Measurements from ENCODE around the gene KYAT1. TPM values are rescaled to one million over a fixed set of nuclear protein-coding genes. Genes with fewer than 3 reads are reported as not detected.
"Not testable (repeated sequence)": the region's sequence is repeated elsewhere in the genome, so short reads cannot be mapped to it uniquely, and the experiment has no call there.

The KYAT1 gene
- total and polyA plus RNA-seq, 2 of the 8 experiments (the other 6 are each of a cell fraction or from before 2014, with no cell fraction given): 30.4 to 42.2 TPM

DNA sequence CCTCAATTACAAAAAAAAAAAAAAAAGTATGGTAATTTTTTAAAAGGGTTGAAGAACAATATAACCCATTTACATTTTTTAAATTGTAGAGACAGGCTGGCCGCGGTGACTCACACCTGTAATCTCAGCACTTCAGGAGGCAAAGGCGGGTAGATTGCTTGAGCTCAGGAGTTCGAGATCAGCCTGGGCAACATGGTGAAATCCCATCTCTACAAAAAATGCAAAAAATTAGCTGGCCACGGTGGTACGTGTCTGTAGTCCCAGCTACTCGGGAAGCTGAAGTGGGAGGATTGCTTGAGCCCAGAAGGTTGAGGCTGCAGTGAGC, 10.8 kb downstream of the KYAT1 start:
- H4K5ac ChIP-seq (ENCODE audit: insufficient read length, low read depth, low read length); H4K8ac ChIP-seq (ENCODE audit: extremely low read depth, insufficient read depth, low read length); H3K4me3 ChIP-seq (ENCODE audit: extremely low read depth in 1 of 4, insufficient read depth in 2 of 4, low read depth in 3 of 4, low read length in 4 of 4); H3K56ac ChIP-seq (replicated peaks; ENCODE audit: insufficient read length, low read depth, low read length); H2BK15ac ChIP-seq (ENCODE audit: low read length); H2BK20ac ChIP-seq (ENCODE audit: low read length); H3K27me3 ChIP-seq (replicated peaks in 1 of 4; ENCODE audit: control insufficient read depth in 3 of 4, extremely low read depth in 1 of 4, insufficient read depth in 3 of 4, low read length in 3 of 4); H3K23me2 ChIP-seq (ENCODE audit: low read depth, low read length); H3K9me3 ChIP-seq (ENCODE audit: insufficient read depth in 2 of 2, low read depth in 1 of 2, low read length in 1 of 2); H3K4me1 ChIP-seq (replicated peaks in 1 of 4; ENCODE audit: control insufficient read depth in 3 of 4, insufficient read depth in 4 of 4, low read length in 3 of 4); H3K18ac ChIP-seq (ENCODE audit: extremely low read depth, low read length); H3K9ac ChIP-seq (replicated peaks in 1 of 4; ENCODE audit: extremely low read depth in 1 of 4, low read depth in 3 of 4, low read length in 3 of 4); H3K4ac ChIP-seq (replicated peaks; ENCODE audit: insufficient read length, low read depth, low read length); H2BK120ac ChIP-seq (replicated peaks; ENCODE audit: low read depth, low read length); H4K91ac ChIP-seq (replicated peaks; ENCODE audit: insufficient read length, low read length); H4K20me1 ChIP-seq (replicated peaks in 1 of 2; ENCODE audit: control insufficient read depth in 1 of 2, insufficient read depth in 2 of 2, low read length in 2 of 2); H3K4me2 ChIP-seq (ENCODE audit: insufficient read depth in 1 of 2, low read depth in 2 of 2, low read length in 2 of 2); H3K27ac ChIP-seq (ENCODE audit: low read depth, low read length); H2BK5ac ChIP-seq (ENCODE audit: low read depth, low read length); FAIRE-seq; H3K36me3 ChIP-seq (ENCODE audit: control insufficient read depth in 2 of 4, insufficient read depth in 4 of 4, low read length in 3 of 4); H2AK5ac ChIP-seq (ENCODE audit: low read depth, low read length); H2AFZ ChIP-seq (ENCODE audit: low read length); DNase-seq (ENCODE audit: low read depth in 1 of 2, low spot score in 2 of 2); H3K23ac ChIP-seq (ENCODE audit: insufficient read length); H3K14ac ChIP-seq (ENCODE audit: insufficient read length); H3K79me1 ChIP-seq (ENCODE audit: low read depth, low read length); H2BK12ac ChIP-seq (ENCODE audit: low read depth, low read length): not testable (repeated sequence)
- H3K79me2 ChIP-seq (ENCODE audit: control insufficient read depth in 1 of 2, insufficient read depth in 2 of 2, low read length in 2 of 2): peaks cover 0 to 13% of the 10 kb centered on the region in 2 experiments; a peak in 2 of 4 replicates
- WGBS, 2 experiments (ENCODE audit: extremely low coverage in 1 of 2, insufficient coverage in 1 of 2, insufficient read length in 1 of 2, insufficient replicate concordance in 2 of 2, low coverage in 1 of 2, low lambda C conversion rate in 2 of 2, missing lambda C conversion rate in 1 of 2): 89% methylated on average over 7 of the region's 7 CpGs; no CpG with 5 or more reads in 1 of the 2 experiments
- CTCF ChIA-PET (ENCODE audit: partially characterized antibody): interaction anchor here (0.6 to 12.6 kb wide), 6 partner anchors 8 to 138 kb away, joined by 3 to 133 read pairs (median 4); partner anchors contain the start of gene KYAT1
- POLR2A ChIA-PET (ENCODE audit: partially characterized antibody): interaction anchor here (0.7 to 0.8 kb wide), 2 partner anchors 17 to 130 kb away, joined by 3 to 8 read pairs; no protein-coding TSS in a partner anchor

Measured in H1 (cell line).